CD4-positive, alpha-beta T cell treated with Interleukin-12 subunit alpha and Interleukin-12 subunit beta, for 1 hour (primary cell): ENCODE results near the gene TACC2.
"Not testable (repeated sequence)": the region's sequence is repeated elsewhere in the genome, so short reads cannot be mapped to it uniquely, and the experiment has no call there.

Source experiments
- DNase-seq: peaks from one replicate; pipeline ENCODE4 v3.0.0-alpha.2; 2020

TACC2 gene

GRCh38 chr10:122198631-122199030, 209.7 kb downstream of the TACC2 start:
- no peak for DNase-seq

DNA sequence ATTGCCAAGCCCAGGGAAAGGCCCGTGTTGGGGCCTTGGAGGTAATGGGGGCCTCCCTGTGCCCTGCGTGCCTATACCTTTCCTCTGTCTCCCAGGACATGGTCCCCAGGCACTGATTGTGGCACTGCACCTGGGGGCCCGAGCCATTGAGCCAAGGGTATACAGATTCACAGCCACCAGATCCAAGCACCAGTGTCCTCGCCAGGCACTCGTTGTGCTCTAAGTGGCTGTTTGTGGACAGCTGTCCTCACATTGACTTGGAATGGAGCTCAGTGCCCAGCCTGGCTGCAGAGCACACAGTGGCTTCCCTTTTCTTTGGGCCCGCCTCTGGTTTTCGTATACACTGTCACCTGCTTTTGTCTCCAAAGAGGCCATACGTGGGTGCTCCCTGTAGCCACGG, 210.1 kb downstream of the TACC2 start:
- no peak for DNase-seq

DNA sequence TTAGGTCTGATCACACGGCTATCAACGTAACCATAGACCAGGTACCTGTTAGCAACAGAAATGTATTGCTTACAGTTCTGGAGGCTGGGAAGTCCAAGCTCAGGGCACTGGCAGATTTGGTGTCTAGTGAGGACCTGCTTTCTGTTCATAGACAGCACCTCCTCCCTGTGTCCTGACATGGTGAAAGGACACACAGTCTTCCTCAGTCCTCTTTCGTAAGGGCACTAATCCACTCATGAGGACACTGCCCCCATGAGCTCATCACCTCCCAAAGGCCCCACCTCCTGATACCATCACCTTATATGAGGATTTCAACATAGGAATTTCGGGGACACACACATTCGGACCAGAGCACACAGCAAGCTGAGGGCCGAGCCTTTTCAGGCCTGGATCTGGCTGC, 210.7 kb downstream of the TACC2 start:
- no peak for DNase-seq

DNA sequence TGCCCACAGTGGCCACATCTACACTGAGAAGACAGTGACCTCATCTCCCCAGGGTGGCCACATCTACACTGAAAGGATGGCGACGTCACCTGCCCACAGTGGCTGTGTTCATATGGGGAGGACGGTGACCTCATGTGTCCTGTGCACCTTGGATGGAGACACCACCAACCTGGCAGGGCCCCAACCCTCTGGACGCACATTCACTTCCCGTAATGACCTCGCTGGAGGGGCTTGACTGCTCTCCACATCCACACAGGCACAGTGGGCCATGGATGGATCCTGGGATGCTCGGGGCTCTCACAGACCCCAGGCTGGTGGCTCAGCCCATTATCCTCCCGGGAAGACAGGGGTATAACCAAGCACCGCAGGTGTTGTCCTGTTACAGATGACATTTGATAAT, 212.4 kb downstream of the TACC2 start:
- no peak for DNase-seq

GRCh38 chr10:122203180-122203579, 214.2 kb downstream of the TACC2 start:
- not testable (repeated sequence) for DNase-seq

DNA sequence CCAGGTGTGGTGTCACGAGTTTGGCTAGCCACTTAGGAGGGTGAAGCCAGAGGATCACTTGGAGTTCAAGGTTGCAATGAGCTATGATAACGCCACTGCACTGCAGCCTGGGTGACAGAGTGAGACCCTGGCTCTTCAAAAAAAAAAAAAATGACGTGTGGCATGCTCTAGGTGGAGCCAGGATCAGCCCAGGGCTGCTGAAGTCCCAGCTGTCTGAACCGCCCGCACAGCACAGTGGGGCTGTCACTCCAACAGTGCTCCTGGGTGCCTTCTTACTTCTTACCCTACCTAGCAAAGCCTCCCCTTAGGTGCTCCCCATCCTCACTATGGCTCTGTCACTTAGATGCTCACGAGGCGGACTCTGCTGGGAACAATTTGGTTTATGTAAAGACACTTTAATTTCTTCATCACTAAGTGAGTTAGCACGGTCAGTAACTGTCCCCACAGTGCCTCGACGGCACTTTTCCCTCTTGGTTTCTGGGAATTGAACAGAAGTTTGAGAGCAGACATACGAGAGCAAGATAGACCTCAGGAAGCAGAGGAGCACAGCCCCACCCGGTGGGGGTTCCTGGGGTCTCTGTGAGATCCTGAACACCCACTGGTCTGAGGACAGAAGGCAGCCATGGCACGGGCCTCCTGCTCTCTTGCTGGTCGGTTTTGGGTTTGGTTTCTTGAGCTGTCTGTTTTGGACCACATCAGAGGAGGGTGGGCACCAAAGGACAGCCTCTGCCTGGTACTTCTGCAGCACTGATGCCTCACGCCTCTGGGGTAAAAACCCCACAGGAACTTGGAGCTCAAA, 215.9 kb downstream of the TACC2 start:
- no peak for DNase-seq

- DNase-seq = no peak
Observed at GRCh38 chr10:122206471-122207065, 217.6 kb downstream of the TACC2 start.

DNA sequence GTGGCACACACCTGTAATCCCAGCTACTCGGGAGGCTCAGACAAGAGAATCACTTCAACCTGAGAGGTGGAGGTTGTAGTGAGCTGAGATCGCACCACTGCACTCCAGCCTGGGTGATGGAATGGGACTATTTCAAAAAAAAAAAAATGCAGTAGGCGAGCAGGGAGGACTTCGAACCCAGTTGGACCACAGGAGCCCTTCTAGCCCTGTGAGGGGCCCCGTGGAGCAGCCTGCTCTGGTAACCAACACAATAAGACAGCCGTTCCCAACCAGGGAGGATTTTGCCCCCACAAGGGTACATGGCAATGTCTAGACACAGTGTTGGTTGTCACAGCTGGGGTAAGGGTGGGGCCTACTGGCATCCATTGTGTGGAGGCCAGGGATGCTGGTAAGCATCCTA, 218.2 kb downstream of the TACC2 start:
- no peak for DNase-seq

GRCh38 chr10:122207596-122207995, 218.6 kb downstream of the TACC2 start:
- DNase-seq = no peak

GRCh38 chr10:122208571-122209430, 219.8 kb downstream of the TACC2 start:
- no peak for DNase-seq

DNA sequence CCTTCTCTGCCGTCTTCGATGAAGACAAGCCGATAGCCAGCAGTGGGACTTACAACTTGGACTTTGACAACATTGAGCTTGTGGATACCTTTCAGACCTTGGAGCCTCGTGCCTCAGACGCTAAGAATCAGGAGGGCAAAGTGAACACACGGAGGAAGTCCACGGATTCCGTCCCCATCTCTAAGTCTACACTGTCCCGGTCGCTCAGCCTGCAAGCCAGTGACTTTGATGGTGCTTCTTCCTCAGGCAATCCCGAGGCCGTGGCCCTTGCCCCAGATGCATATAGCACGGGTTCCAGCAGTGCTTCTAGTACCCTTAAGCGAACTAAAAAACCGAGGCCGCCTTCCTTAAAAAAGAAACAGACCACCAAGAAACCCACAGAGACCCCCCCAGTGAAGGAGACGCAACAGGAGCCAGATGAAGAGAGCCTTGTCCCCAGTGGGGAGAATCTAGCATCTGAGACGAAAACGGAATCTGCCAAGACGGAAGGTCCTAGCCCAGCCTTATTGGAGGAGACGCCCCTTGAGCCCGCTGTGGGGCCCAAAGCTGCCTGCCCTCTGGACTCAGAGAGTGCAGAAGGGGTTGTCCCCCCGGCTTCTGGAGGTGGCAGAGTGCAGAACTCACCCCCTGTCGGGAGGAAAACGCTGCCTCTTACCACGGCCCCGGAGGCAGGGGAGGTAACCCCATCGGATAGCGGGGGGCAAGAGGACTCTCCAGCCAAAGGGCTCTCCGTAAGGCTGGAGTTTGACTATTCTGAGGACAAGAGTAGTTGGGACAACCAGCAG, 221.7 kb downstream of the TACC2 start:
- DNase-seq = no peak

- no peak for DNase-seq
Observed at GRCh38 chr10:122213364-122213763, 224.4 kb downstream of the TACC2 start.

- no peak for DNase-seq
Observed at GRCh38 chr10:122213766-122214165, 224.8 kb downstream of the TACC2 start.

GRCh38 chr10:122216047-122216446, 227.1 kb downstream of the TACC2 start:
- no peak for DNase-seq

DNA sequence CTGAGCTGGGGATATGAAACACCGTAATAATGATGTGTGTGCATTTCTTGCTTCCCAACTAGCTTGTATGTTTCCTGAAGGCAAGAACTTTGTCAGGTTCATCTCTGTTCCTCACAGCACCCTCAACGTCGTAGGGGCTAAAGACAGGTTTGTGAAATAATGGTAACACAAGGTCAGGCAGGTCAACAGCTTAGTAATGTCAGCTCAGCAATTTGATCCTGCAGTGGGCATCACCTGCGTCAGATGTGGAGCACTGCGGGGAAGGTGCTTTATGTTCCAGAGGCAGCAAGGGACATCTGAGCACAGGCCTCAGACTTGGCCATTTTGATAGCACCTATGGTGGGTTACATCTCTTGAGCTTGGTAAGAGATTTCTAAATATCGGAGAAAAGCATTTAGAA, 230.4 kb downstream of the TACC2 start:
- no peak for DNase-seq

DNA sequence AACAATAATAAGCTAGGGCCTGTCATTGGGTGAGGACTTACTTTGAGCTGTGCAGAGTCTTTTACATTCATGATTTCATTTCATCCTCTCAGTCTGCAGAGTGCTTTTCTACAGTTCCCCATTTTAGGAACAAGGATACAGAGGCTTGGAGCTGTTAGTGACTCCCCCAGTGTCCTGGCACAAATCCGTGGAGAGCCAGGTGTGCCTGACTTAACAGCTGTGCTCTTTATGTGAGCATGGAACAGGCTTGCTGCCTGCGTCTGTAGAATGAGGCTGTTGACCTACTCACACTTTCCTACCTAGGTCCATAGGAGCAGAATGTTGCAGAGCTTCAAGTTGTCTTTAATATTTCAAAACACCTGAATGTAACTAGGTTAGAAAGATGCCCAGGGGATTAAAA, 231.8 kb downstream of the TACC2 start:
- DNase-seq = no peak

- DNase-seq = no peak
Observed at GRCh38 chr10:122221958-122222357, 233.0 kb downstream of the TACC2 start.

DNA sequence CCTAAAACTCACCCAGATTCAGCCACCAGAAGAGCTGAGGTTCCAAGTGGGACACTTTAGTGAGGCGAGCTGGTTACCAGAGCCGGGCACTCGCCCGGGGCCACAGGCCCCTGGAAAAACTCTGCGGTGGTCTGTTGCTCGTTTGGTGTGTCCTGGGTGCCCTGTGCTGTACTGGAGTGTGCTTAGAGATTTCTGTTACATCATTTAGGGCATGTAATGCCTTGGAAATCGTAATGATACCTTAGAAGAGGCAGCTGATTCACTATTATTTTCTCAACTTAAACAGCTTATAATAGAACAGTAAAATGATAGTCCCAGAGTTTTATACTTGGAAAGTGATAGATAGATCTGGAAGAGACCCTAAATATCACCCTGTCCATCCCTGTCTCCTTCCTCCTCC, 233.7 kb downstream of the TACC2 start:
- no peak for DNase-seq

GRCh38 chr10:122224159-122224558, 235.2 kb downstream of the TACC2 start:
- no peak for DNase-seq

DNA sequence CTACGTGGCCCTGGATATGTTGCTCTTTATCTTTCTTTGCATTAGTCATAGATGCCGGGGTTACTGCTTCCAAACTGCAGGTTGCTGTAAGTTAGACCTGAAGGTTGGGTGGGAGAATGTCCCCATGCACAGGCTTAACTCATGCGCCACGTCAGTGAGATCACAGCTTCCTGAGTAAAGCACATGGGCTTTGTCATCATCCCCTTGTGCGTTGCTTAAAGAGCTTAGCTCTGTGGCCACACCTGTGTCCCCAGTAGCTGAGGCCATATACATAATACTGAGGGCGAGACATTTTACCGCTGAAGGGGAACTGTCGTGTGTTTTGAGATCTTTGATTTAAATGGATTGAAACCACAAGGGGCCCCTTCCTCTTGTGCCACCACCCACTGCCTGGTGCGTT, 236.4 kb downstream of the TACC2 start:
- DNase-seq = no peak

DNA sequence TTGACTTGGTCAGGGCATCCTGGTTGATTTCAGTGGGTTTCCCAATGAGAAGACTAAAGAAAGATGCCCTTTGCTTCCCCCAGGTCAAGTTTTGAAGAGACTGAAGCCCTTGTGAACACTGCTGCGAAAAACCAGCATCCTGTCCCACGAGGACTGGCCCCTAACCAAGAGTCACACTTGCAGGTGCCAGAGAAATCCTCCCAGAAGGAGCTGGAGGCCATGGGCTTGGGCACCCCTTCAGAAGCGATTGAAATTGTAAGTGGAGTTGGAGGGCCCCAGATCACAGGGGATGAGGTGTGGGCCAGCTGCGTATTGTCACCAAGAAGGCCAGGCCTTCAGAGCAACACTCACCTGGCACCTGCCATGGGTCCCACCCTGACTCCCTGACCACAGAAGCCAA, 238.8 kb downstream of the TACC2 start:
- no peak for DNase-seq

- DNase-seq = no peak
Observed at GRCh38 chr10:122229666-122230065, 240.7 kb downstream of the TACC2 start.

DNA sequence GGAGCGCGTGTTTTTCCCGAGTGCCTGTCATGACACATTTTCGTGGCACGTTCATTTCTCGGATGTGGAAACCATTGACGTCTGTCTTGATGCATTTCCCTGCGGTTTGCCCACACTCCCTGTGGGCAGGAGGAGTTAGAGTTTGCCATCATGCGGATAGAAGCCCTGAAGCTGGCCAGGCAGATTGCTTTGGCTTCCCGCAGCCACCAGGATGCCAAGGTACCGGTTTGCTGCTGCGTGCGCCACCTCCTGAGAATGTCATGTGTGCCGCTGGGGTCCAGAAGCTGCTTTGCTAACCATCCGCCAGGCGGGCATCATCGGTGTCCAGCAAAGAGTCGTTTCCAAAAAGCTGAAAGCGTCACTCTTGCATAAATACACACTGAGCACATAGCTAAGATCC, 241.3 kb downstream of the TACC2 start:
- no peak for DNase-seq
